Measurements from ENCODE around the gene NEUROD6. TPM values are rescaled to one million over a fixed set of nuclear protein-coding genes. Genes with fewer than 3 reads are reported as not detected.

NEUROD6 gene
- total RNA-seq, 1 experiment from 2014 or later = not detected

- H3K27ac ChIP-seq (ENCODE audit: low read depth, low read length, poor library complexity, severe bottlenecking) = no peak overlapping the region
- CTCF ChIA-PET = no interaction called here
These were observed 21.9 kb upstream of the NEUROD6 start for GRCh38 chr7:31362401-31362800.

GRCh38 chr7:31358467-31358866, 17.9 kb upstream of the NEUROD6 start:
- TF ChIP-seq EZH2 (IDR thresholded peaks at IDR 0.05; ENCODE audit: borderline replicate concordance, low read depth, low read length, poor library complexity, severe bottlenecking) (no peak), CTCF (conservative IDR thresholded peaks at IDR 0.05; ENCODE audit: low read depth, low read length) (no peak)

More at GRCh38 chr7:31362401-31362800, 21.9 kb upstream of the NEUROD6 start:
- intact Hi-C loops (cut with micrococcal nuclease; ENCODE audit: unreplicated experiment) = no loop called here
- no TSS peak for BruUV-seq (replicated peaks)
- Histone ChIP-seq H3K4me1 (ENCODE audit: insufficient read depth, low read length, poor library complexity, severe bottlenecking) (peaks cover 4% of the 10 kb centered on the region), H3K4me3 (ENCODE audit: low read depth, low read length, poor library complexity, severe bottlenecking) (no peak overlapping the region), H3K9me3 (ENCODE audit: low read depth, low read length, poor library complexity, severe bottlenecking) (no peaks in the 10 kb centered on the region), H3K36me3 (ENCODE audit: insufficient read depth, low read length, poor library complexity, severe bottlenecking) (no peaks in the 10 kb centered on the region), H3K27me3 (replicated peaks; ENCODE audit: insufficient read depth, low read depth, low read length, poor library complexity) (no peaks in the 10 kb centered on the region)
- POLR2A ChIA-PET (ENCODE audit: low non-redundant PET) = no interaction called here
- no peak for DNase-seq (ENCODE audit: low spot score)
- no peak for TF ChIP-seq CTCF (conservative IDR thresholded peaks at IDR 0.05; ENCODE audit: low read depth, low read length)
- TF ChIP-seq EZH2 (IDR thresholded peaks at IDR 0.05; ENCODE audit: borderline replicate concordance, low read depth, low read length, poor library complexity, severe bottlenecking) = no peak

GRCh38 chr7:31345421-31345820, 4.9 kb upstream of the NEUROD6 start:
- Histone ChIP-seq H3K4me3 (ENCODE audit: low read depth, low read length, poor library complexity, severe bottlenecking) (no peak overlapping the region), H3K27me3 (replicated peaks; ENCODE audit: insufficient read depth, low read depth, low read length, poor library complexity) (no peaks in the 10 kb centered on the region), H3K36me3 (ENCODE audit: insufficient read depth, low read length, poor library complexity, severe bottlenecking) (no peaks in the 10 kb centered on the region), H3K9me3 (ENCODE audit: low read depth, low read length, poor library complexity, severe bottlenecking) (no peaks in the 10 kb centered on the region), H3K27ac (ENCODE audit: low read depth, low read length, poor library complexity, severe bottlenecking) (peak overlapping the region; percentile 88), H3K4me1 (ENCODE audit: insufficient read depth, low read length, poor library complexity, severe bottlenecking) (peaks cover 45% of the 10 kb centered on the region)
- no TSS peak for BruUV-seq (replicated peaks)
- ChIA-PET CTCF (no interaction called here), POLR2A (ENCODE audit: low non-redundant PET) (no interaction called here)
- no peak for DNase-seq (ENCODE audit: low spot score)
- TF ChIP-seq EZH2 (IDR thresholded peaks at IDR 0.05; ENCODE audit: borderline replicate concordance, low read depth, low read length, poor library complexity, severe bottlenecking) (no peak), CTCF (conservative IDR thresholded peaks at IDR 0.05; ENCODE audit: low read depth, low read length) (no peak)
- intact Hi-C loops (cut with micrococcal nuclease; ENCODE audit: unreplicated experiment) = no loop called here

More at GRCh38 chr7:31358467-31358866, 17.9 kb upstream of the NEUROD6 start:
- intact Hi-C loops (cut with micrococcal nuclease; ENCODE audit: unreplicated experiment) = no loop called here
- no TSS peak for BruUV-seq (replicated peaks)
- Histone ChIP-seq H3K27me3 (replicated peaks; ENCODE audit: insufficient read depth, low read depth, low read length, poor library complexity) (no peaks in the 10 kb centered on the region), H3K9me3 (ENCODE audit: low read depth, low read length, poor library complexity, severe bottlenecking) (no peaks in the 10 kb centered on the region), H3K36me3 (ENCODE audit: insufficient read depth, low read length, poor library complexity, severe bottlenecking) (no peaks in the 10 kb centered on the region), H3K4me1 (ENCODE audit: insufficient read depth, low read length, poor library complexity, severe bottlenecking) (peaks cover 4% of the 10 kb centered on the region), H3K27ac (ENCODE audit: low read depth, low read length, poor library complexity, severe bottlenecking) (no peak overlapping the region), H3K4me3 (ENCODE audit: low read depth, low read length, poor library complexity, severe bottlenecking) (no peak overlapping the region)
- no peak for DNase-seq (ENCODE audit: low spot score)
- ChIA-PET POLR2A (ENCODE audit: low non-redundant PET) (no interaction called here), CTCF (no interaction called here)
